HG02571 (cell line): Measurements from ENCODE around the gene SELENOM.
A peak's percentile ranks its signal among the peaks of the same experiment; 100 is the strongest.
"Not testable (repeated sequence)": the region's sequence is repeated elsewhere in the genome, so short reads cannot be mapped to it uniquely, and the experiment has no call there.

ENCODE experiments used
- ATAC-seq: cut with Tn5 transposase; IDR thresholded peaks from one replicate; pipeline ENCODE4 v1.9.1; 2021; ENCODE audit warnings: mild to moderate bottlenecking, moderate library complexity; ENCODE audit not compliant: unreplicated experiment

SELENOM gene

GRCh38 chr22:31134688-31135087 is 27.3 kb upstream of the SELENOM start:
- ATAC-seq: no peak

DNA sequence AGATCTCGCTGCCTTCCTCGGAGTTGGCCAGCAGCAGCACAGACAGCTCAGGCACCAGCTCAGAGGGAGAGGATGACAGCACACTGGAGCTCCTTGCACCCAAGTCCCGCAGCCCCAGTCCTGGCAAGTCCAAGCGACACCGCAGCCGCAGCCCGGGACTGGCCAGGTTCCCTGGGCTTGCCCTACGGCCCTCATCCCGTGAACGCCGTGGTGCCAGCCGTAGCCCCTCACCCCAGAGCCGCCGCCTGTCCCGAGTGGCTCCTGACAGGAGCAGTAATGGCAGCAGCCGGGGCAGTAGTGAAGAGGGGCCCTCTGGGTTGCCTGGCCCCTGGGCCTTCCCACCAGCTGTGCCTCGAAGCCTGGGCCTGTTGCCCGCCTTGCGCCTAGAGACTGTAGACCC is 26.5 kb upstream of the SELENOM start:
- no peak for ATAC-seq

DNA sequence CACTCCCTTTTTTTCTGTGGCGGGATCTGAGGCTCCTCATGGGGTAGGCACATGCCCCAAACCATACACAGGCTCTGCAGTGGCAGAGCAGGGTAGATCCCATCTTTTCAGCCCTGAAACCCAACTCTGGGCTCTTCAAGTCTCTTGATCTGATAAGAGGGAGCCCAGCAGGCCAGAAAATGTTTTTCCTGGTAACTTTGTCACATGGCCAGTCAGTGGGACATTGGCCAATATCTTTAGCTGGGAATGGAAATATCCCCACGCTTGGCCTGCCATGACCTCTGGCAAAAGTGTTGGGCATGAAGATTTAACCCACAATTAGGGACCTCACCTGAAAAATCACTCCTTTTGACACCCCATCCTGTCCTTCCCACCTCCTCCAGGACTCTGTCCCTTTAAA is 23.5 kb upstream of the SELENOM start:
- ATAC-seq: no peak

- no peak for ATAC-seq
Measured at GRCh38 chr22:31128156-31128555, 20.8 kb upstream of the SELENOM start.

DNA sequence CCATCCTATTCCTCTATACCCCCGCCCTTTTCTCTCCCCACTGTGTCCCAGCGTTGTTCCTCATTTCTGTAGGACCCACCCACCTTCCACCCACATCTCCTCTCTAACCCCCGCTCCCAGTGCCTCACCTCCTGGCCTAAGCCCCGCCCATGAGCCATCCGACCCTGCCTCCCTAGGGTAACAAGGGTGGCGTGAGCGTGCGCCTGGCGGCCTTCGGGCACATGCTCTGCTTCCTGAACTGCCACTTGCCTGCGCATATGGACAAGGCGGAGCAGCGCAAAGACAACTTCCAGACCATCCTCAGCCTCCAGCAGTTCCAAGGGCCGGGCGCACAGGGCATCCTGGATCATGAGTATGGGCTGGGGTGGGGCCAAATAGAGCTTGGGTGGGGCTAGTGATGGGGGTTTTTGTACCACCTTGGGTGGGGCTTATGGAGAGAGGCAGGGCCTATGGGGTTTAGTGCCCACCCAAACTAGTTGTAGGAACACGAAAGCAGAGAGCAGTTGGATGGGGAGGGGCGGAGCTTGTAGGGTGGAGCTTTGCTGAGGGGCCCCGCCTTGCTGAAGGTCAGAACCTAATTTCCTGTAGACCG is 19.9 kb upstream of the SELENOM start:
- no peak for ATAC-seq

DNA sequence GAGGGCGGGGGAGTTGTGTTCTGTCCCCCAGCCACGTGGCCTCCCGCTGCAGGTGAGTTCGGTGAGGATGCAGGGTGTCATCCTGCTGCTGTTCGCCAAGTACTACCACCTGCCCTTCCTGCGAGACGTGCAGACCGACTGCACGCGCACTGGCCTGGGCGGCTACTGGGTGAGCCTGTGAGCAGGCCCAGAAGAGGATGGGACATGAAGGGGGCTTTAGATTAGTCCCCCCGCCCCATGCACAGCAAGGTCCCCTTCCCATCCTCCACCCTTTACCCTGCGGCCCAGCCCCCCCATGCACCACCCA is 19.5 kb upstream of the SELENOM start:
- ATAC-seq: no peak

DNA sequence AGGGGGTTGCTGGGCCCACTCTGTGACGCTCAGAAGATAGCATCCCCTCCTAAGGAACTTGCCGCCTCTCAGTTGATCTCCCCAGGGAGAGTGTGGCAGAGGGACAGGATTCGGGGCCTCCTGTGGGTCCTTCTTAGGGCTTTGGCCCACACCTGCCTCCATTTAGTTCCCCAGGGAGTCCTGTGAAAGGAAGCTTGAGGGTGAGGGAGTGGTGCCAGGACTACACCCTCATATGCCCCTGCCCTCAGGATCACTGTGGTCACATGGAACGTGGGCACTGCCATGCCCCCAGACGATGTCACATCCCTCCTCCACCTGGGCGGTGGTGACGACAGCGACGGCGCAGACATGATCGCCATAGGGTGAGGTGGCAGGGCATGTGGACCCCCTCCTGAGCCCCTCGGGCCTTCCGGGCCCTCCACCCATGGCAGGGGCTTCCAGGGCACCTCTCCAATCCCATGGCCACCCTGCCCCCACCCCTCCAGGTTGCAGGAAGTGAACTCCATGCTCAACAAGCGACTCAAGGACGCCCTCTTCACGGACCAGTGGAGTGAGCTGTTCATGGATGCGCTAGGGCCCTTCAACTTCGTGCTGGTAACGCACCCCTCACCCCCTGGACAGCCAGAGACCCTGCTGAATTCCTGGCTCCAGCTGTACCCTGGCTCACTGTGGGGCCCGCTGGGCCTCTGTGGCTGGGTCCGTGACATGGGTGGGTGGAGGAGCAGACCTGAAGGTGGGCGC is 18.9 kb upstream of the SELENOM start:
- no peak for ATAC-seq

GRCh38 chr22:31125521-31126117 is 18.3 kb upstream of the SELENOM start:
- ATAC-seq: no peak

- ATAC-seq: no peak
Measured at GRCh38 chr22:31124811-31125465, 17.6 kb upstream of the SELENOM start.

- no peak for ATAC-seq
Measured at GRCh38 chr22:31124290-31124689, 16.9 kb upstream of the SELENOM start.

- ATAC-seq: no peak
Measured at GRCh38 chr22:31123292-31123602, 15.9 kb upstream of the SELENOM start.

GRCh38 chr22:31122532-31123291 is 15.3 kb upstream of the SELENOM start, which contains the start of gene INPP5J:
INPP5J (plus strand) TSS chr22:31122966; CDS start chr22:31123015, 49 bp downstream.
- no peak for ATAC-seq

GRCh38 chr22:31122196-31122531 is 14.8 kb upstream of the SELENOM start:
- no peak for ATAC-seq

DNA sequence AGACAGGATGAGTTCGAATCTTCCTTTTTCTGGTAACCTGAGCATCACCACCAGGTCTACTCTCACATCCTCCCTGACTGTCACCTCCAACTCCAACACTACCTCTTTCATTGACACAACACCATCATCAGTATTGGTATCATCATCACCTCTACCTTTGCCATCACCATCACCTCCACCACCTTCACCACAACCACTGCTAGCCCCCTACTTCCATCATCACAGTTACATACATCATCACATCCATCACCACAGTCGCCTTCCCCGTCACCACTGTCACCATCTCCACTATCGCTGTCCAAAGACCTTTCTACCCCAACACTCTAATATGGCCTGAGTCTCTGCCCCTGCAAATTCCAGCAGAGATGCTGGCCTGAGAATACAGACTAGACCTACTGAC is 14.0 kb upstream of the SELENOM start:
- ATAC-seq: no peak

DNA sequence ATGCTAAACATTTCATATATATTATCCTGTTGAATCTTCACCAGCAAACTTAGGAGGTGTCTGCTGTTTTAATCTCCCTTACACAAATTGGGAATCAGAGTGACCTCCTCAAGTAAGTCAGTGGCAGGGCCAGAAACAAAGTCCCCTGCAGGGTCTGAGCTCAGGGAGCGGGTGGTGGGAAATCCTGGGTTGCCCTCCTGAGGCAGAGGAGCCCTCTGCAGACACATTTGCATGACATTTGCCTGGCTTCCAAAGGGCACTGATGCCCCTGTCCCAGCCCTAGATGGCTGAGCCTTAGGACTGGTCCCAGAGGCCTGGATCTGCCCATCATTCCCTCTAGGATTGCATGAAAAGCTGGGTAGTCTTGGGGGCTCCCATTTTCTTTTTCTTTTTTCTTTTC is 13.3 kb upstream of the SELENOM start:
- no peak for ATAC-seq

DNA sequence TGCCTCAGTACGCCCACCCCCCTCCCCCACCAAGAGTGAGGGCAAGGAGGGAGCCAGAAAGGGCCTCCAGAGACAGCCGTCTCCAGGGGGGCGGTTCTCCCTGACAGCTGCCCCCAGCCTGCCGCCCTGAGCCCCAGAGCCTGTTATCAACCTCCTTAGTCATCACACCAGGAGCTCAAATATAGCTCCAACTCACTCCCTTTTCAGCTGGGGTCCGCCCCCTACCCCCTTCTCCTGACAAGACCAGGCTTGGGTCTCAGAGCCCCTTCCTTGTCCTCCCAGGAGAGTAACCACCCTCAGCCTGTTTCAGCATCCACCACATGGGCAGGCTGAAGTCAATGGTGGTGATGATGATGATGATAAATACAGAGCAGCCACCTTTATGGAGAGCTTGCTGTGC is 12.9 kb upstream of the SELENOM start:
- no peak for ATAC-seq

DNA sequence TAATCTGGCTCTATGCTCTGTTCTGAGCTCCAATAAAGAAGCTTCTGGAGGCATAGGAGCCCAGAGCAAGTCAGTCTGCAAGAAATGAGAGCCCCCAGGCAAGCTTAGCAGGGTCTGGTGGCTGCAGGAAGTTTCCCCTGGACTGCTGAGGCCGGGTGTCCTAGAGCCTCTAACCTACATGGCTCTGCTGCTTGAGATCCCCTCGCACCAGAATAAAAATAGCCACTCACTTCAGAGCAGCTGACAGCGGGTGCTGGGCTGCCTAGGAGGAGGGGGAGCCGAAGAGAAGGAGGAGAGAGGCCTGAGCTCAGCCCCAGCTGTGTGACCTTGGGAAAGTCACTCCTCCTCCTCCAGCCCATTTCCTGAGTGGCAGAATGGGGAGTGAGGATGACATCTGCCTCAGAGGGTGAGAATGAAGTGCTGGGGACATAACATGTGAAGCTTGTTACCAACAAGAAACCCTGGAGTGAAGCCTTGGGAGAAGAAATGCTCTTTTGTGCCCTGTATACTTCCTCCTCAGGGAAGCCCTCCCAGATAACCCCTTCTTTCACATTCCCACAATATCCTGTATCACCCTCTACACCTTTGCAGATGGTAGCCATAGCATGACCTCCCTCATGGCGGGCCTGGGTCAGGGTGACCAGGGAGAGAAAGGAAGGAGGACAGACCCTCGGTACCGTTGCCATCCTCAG is 11.8 kb upstream of the SELENOM start:
- ATAC-seq: no peak

- no peak for ATAC-seq
Measured at GRCh38 chr22:31118046-31118820, 10.9 kb upstream of the SELENOM start.

DNA sequence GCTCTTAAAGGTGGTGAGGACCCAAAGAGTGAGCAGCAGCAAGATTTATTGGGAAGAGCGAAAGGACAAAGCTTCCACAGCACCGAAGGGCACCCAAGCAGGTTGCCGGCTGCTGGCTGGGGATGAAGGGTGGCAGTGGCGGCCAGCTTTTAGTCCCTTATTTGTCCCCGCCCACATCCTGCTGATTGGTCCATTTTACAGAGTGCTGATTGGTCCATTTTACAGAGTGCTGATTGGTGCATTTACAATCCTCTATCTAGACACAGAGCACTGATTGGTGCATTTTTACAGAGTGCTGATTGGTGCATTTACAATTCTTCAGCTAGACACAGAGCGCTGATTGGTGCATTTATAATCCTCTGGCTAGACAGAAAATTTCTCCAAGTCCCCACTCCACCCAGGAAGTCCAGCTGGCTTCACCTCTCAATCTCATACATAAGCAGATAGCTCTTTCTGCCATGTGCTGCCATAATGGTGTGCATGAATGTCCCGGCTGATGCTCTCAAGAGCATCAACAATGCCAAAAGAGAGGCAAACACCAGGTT is 5.3 kb upstream of the SELENOM start:
- not testable (repeated sequence) for ATAC-seq

- ATAC-seq: peak; percentile 21
Measured at GRCh38 chr22:31107894-31108218, 488 bp upstream of the SELENOM start.
